Neural progenitor cell (in vitro differentiated cells): ENCODE results near the gene STN1.

Experiments used
- CTCF ChIP-seq: fragments of 200-600 bp; sonication (generic); IDR thresholded peaks from 2 replicates; pipeline ENCODE4 v1.5.1; 2017; ENCODE audit warnings: antibody characterized with exemption, mild to moderate bottlenecking
- EZH2phosphoT487 ChIP-seq: fragments of 200-600 bp; sonication (generic); IDR thresholded peaks from 2 replicates; pipeline ENCODE4 v1.6.1; 2017; ENCODE audit warnings: antibody characterized with exemption

- TF ChIP-seq CTCF: no peak
- TF ChIP-seq EZH2phosphoT487: no peak
These were observed 32.4 kb downstream of the STN1 start for GRCh38 chr10:103885617-103886016.
